Aorta (tissue), 5 donors: ENCODE data around the gene TCF4. TPM values are rescaled to one million over a fixed set of nuclear protein-coding genes. Genes with fewer than 3 reads are reported as not detected.

Experiments used
- ATAC-seq: fragments of 200-7000 bp; cut with Tn5 transposase; one replicate; pipeline ENCODE4 v1.9.1; 2022; ENCODE audit warnings: moderate library complexity; ENCODE audit not compliant: low FRiP score
- DNase-seq, 2 donors: peaks; one replicate each; pipeline ENCODE4 v3.0.0-alpha.2; 2020
- H3K27ac ChIP-seq, 2 donors: one replicate each; pipeline ENCODE4 v1.5.1; 2013; ENCODE audit warnings: low read length in 2 of 2, mild to moderate bottlenecking in 2 of 2, moderate library complexity in 2 of 2, control low read depth in 1 of 2, inconsistent platforms in 1 of 2, low read depth in 1 of 2
- H3K27me3 ChIP-seq, 2 donors: one replicate each; pipeline ENCODE4 v1.6.1; 2013; ENCODE audit warnings: control low read depth in 1 of 2, low read length in 1 of 2, mild to moderate bottlenecking in 1 of 2, moderate library complexity in 1 of 2; ENCODE audit not compliant: insufficient read depth in 2 of 2, control insufficient read depth in 1 of 2
- H3K36me3 ChIP-seq, 2 donors: one replicate each; pipeline ENCODE4 v1.6.1; 2013; ENCODE audit warnings: control low read depth in 1 of 2, low read length in 1 of 2, mild to moderate bottlenecking in 1 of 2; ENCODE audit not compliant: insufficient read depth in 2 of 2, control insufficient read depth in 1 of 2
- H3K4me1 ChIP-seq, 2 donors: one replicate each; pipeline ENCODE4 v1.6.1; 2013; ENCODE audit warnings: low read length in 2 of 2, control low read depth in 1 of 2, mild to moderate bottlenecking in 1 of 2, moderate library complexity in 1 of 2; ENCODE audit not compliant: insufficient read depth in 2 of 2, control insufficient read depth in 1 of 2
- H3K4me3 ChIP-seq, 2 donors: one replicate each; pipeline ENCODE4 v1.5.1; 2013; ENCODE audit warnings: low read length in 2 of 2, control low read depth in 1 of 2, mild to moderate bottlenecking in 1 of 2
- H3K9me3 ChIP-seq: one replicate; pipeline ENCODE4 v1.6.1; 2013; ENCODE audit warnings: mild to moderate bottlenecking, low read length; ENCODE audit not compliant: control insufficient read depth
- WGBS, 2 donors: extraction: QIAGEN DNeasy Blood & Tissue Kit; methylation state at CpG; one replicate each; pipeline ENCODE4 v1.1.7; 2013; 5-methylcytosine and 5-hydroxymethylcytosine counted together
- intact Hi-C, 2 donors: fragments of 100-400 bp; cut with DNase I; formaldehyde crosslinking; loops; one replicate each; pipeline versions ENCODE4 v1.14.2 to v1.15.0; 2022
- polyA plus RNA-seq, 2 donors: library from polyadenylated mRNA; stranded (reverse); fragments of 200-250 nt; gene quantifications; one replicate each; pipeline ENCODE4 v1.2.3, GENCODE V29; 2013
- total RNA-seq, 2 donors: library from RNA; stranded (reverse); fragmentation: NEBNext Ultra II Directional; extraction: Animal tissue kit (Norgen Biotek cat#: 25700); gene quantifications; one replicate each; pipeline ENCODE4 v1.2.1, GENCODE V29; 2021
- donor health status: healthy with polysubstance abuse.
- donor health status: Bipolar disorder and iron deficiency.
- donor health status: DM: no; HTN: no; CAD: no.
- donor health status: DM: no; HTN: no; CAD: no.
- donor health status: DM: yes; HTN: yes; CAD: no.

The TCF4 gene
- total and polyA plus RNA-seq, 4 donors, result 11.8 to 297 (median 75.0) TPM

- DNase-seq, result no peak
- Histone ChIP-seq H3K27ac (no peak overlapping the region), H3K27me3 (no peaks in the 10 kb centered on the region), H3K4me1 (peaks cover 3% of the 10 kb centered on the region in 2 donors), H3K9me3 (no peaks in the 10 kb centered on the region), H3K4me3 (no peak overlapping the region), H3K36me3 (peaks cover 0 to 3% of the 10 kb centered on the region in 2 donors)
- intact Hi-C loops, result loop anchor here (5.0 to 10.0 kb wide), 5 partner anchors 103 to 1341 kb away; no protein-coding TSS in a partner anchor
- no peak for ATAC-seq
- 89 to 92% methylated on average over 5 of the region's 5 CpGs for whole genome bisulfite sequencing, 2 donors
These were observed 354.1 kb downstream of the TCF4 start for GRCh38 chr18:55233857-55234256.

- WGBS, 2 donors, result 86 to 95% methylated on average over 6 of the region's 6 CpGs
- H3K36me3 ChIP-seq, result peaks cover 0 to 7% of the 10 kb centered on the region in 2 donors
- no peak overlapping the region for H3K4me3 ChIP-seq
- ATAC-seq (no peak), DNase-seq (no peak)
- intact Hi-C loops, result loop anchor here (5.0 to 10.0 kb wide), 5 partner anchors 105 to 1342 kb away; no protein-coding TSS in a partner anchor
- no peaks in the 10 kb centered on the region for H3K9me3 ChIP-seq
- peaks cover 0 to 2% of the 10 kb centered on the region in 2 donors for H3K4me1 ChIP-seq
- no peak overlapping the region for H3K27ac ChIP-seq
- no peaks in the 10 kb centered on the region for H3K27me3 ChIP-seq
These were observed 355.5 kb downstream of the TCF4 start for GRCh38 chr18:55232506-55232905.

DNA sequence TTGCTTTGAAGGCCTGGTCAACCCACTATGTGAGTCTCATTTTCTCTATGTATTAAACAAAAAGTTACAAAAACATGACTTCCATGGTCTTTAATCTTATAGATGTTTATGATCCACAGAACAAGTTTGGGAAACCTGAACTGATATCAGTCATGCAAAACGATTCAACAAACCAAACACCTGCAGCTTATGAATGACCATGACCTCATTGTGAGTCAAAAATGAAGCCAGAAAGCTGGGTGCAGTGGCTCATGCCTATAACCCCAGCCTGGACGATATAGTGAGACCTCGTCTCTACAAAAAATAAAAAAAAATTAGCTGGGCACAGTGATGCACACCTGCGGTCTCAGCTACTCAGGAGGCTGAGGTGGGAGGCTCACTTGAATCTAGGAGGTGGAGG lies 358.3 kb downstream of the TCF4 start:
- intact Hi-C loops, result loop anchor here (5.0 to 10.0 kb wide), 5 partner anchors 108 to 1345 kb away; no protein-coding TSS in a partner anchor
- H3K9me3 ChIP-seq, result no peaks in the 10 kb centered on the region
- no peak overlapping the region for H3K4me3 ChIP-seq
- H3K27me3 ChIP-seq, result no peaks in the 10 kb centered on the region
- peaks cover 0 to 7% of the 10 kb centered on the region in 2 donors for H3K36me3 ChIP-seq
- no peak overlapping the region for H3K27ac ChIP-seq
- DNase-seq (no peak), ATAC-seq (no peak)
- no peaks in the 10 kb centered on the region for H3K4me1 ChIP-seq
- 73 to 87% methylated on average over 4 of the region's 4 CpGs for WGBS, 2 donors

- H3K4me3 ChIP-seq, result no peak overlapping the region
- 84% methylated on average over 15 of the region's 15 CpGs for WGBS, 2 donors
- no peaks in the 10 kb centered on the region for H3K27me3 ChIP-seq
- H3K4me1 ChIP-seq, result no peaks in the 10 kb centered on the region
- intact Hi-C loops, result no loop called here
- H3K27ac ChIP-seq, result no peak overlapping the region
- no peaks in the 10 kb centered on the region for H3K9me3 ChIP-seq
- ATAC-seq, result peak; percentile 41
- no peak for DNase-seq
- H3K36me3 ChIP-seq, result peaks cover 0 to 7% of the 10 kb centered on the region in 2 donors
These were observed 359.3 kb downstream of the TCF4 start for GRCh38 chr18:55228707-55229106.

- ATAC-seq (no peak), DNase-seq (no peak)
- Histone ChIP-seq H3K9me3 (no peaks in the 10 kb centered on the region), H3K4me3 (no peak overlapping the region), H3K27me3 (no peaks in the 10 kb centered on the region), H3K4me1 (no peaks in the 10 kb centered on the region), H3K27ac (no peak overlapping the region), H3K36me3 (peaks cover 0 to 7% of the 10 kb centered on the region in 2 donors)
- WGBS, 2 donors, result 61 to 69% methylated on average over 6 of the region's 6 CpGs
- intact Hi-C loops, result no loop called here
These were observed 359.8 kb downstream of the TCF4 start for GRCh38 chr18:55228191-55228590.

DNA sequence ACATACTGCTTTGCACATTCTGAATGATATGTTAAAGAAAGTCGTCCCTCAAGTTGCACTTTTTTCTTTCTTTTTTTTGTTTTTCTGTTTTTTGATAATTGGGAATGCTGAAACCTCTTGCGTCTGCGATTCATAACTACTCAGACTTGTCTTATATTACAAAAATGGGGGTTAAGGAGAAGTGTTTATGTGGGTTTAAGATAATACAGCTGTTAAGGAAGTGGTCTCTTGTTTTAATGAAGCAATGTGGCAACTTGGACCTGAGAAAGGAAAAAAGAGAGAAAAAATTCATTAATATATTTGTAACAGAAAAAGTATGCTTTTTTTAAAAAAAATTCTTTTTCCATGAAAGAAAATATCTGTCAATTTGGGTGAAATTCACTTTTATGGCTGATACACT lies 360.2 kb downstream of the TCF4 start:
- Histone ChIP-seq H3K27ac (no peak overlapping the region), H3K4me3 (no peak overlapping the region), H3K27me3 (no peaks in the 10 kb centered on the region), H3K9me3 (no peaks in the 10 kb centered on the region), H3K4me1 (no peaks in the 10 kb centered on the region), H3K36me3 (peaks cover 0 to 7% of the 10 kb centered on the region in 2 donors)
- ATAC-seq (no peak), DNase-seq (no peak)
- 89 to 91% methylated on average over 3 of the region's 3 CpGs for WGBS, 2 donors
- intact Hi-C loops, result no loop called here

DNA sequence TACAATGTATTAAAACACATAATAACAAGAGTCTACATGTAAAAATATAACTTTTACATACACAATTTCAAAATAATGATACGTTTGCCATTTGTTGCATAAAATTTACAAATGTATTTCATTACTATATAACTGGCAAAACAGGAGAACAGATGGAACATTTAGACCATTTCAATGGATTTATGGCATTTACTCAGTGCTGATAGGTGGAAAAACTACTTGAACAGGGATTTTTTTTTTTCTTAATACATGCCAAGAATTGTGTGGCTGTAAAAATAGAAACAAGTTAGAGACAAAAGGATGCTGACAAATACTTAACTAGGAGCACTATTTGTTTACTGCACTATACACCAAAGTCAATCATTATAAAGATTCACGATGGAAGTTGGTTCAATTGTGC lies 361.9 kb downstream of the TCF4 start:
- intact Hi-C loops, result no loop called here
- Histone ChIP-seq H3K9me3 (no peaks in the 10 kb centered on the region), H3K4me1 (no peaks in the 10 kb centered on the region), H3K27me3 (no peaks in the 10 kb centered on the region), H3K4me3 (no peak overlapping the region), H3K27ac (no peak overlapping the region), H3K36me3 (peaks cover 0 to 7% of the 10 kb centered on the region in 2 donors)
- WGBS, 2 donors, result 76 to 79% methylated on average over 2 of the region's 2 CpGs
- no peak for ATAC-seq
- no peak for DNase-seq

DNA sequence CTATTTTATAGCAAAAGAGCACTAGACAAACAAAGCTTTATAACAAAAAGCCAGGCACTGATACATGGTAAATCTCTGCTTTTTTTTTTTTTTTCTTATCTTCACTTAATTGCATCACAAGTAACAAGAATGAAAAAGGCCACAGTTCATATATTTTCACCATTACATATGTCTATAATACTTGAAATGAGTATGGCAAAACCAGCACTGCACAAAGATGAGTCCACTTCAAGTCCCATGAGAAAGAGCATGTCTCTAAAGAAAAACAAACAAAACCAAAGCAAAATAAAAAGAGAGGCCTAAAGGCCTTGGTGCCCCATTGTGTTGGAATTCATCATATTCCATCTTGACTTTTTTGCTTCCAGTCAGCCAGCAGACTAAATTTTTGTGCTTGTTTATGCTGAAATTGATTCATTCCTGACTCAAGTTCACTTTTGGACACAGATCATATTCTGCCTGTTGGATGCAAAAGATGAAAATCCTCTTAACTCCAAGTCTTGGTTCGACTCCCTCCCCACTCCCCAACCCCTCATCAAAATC lies 363.8 kb downstream of the TCF4 start:
- intact Hi-C loops, result no loop called here
- no peaks in the 10 kb centered on the region for H3K27me3 ChIP-seq
- H3K36me3 ChIP-seq, result peaks cover 0 to 4% of the 10 kb centered on the region in 2 donors
- no peaks in the 10 kb centered on the region for H3K9me3 ChIP-seq
- DNase-seq (no peak), ATAC-seq (no peak)
- H3K27ac ChIP-seq, result no peak overlapping the region
- H3K4me1 ChIP-seq, result no peaks in the 10 kb centered on the region
- H3K4me3 ChIP-seq, result no peak overlapping the region
- WGBS, 2 donors, result 57 to 59% methylated on average over 1 of the region's 1 CpG

DNA sequence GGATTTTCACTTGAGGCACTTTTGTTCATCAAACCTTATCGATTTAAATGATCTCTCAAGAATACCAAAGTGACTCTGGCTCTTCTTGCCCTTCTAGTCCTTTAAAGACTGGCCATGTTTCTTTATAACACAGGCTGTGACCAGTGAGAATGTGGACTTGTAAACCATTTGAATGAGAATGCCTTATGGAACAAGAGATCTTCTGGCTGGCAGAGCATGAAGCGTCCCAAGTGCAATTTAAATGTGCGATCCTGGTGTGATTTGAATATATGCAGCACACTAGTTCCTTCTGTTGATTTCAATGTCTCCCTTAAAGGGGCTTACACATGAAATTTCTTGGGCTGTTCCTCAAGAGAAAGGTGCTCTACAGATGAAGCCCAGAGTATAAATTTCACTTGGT lies 366.4 kb downstream of the TCF4 start:
- Histone ChIP-seq H3K4me1 (no peaks in the 10 kb centered on the region), H3K36me3 (no peaks in the 10 kb centered on the region), H3K9me3 (no peaks in the 10 kb centered on the region), H3K27me3 (no peaks in the 10 kb centered on the region), H3K4me3 (no peak overlapping the region), H3K27ac (no peak overlapping the region)
- DNase-seq, result no peak
- intact Hi-C loops, result no loop called here
- no peak for ATAC-seq
- 87 to 90% methylated on average over 3 of the region's 3 CpGs for WGBS, 2 donors
